Tibial nerve (tissue), 4 donors: ENCODE measurements around the gene MYH14. TPM values are rescaled to one million over a fixed set of nuclear protein-coding genes. Genes with fewer than 3 reads are reported as not detected.
A peak's percentile ranks its signal among the peaks of the same experiment; 100 is the strongest.

ENCODE experiments used
- DNase-seq, 2 donors: peaks; one replicate each; pipeline ENCODE4 v3.0.0-alpha.2; 2019; ENCODE audit warnings: low spot score in 2 of 2
- H3K27ac ChIP-seq, 4 donors: fragments of 200-600 bp; sonication (generic) in 3 of 4; one replicate each; pipeline ENCODE4 v1.5.1; 2017 to 2019; ENCODE audit warnings: mild to moderate bottlenecking in 1 of 4
- H3K27me3 ChIP-seq, 2 donors: fragments of 200-600 bp; sonication (generic) in 1 of 2; one replicate each; pipeline versions ENCODE4 v1.5.1 to v1.6.0; 2017 to 2019
- H3K36me3 ChIP-seq, 3 donors: fragments of 200-600 bp; sonication (generic); one replicate each; pipeline ENCODE4 v1.5.1; 2018 to 2019
- H3K4me1 ChIP-seq, 4 donors: fragments of 200-600 bp; sonication (generic) in 3 of 4; one replicate each; pipeline ENCODE4 v1.5.1; 2017 to 2019
- H3K4me3 ChIP-seq, 4 donors: fragments of 200-600 bp; sonication (generic) in 3 of 4; one replicate each; pipeline ENCODE4 v1.5.1; 2017 to 2019; ENCODE audit warnings: mild to moderate bottlenecking in 1 of 4, moderate library complexity in 1 of 4
- H3K9me3 ChIP-seq, 4 donors: fragments of 200-600 bp; sonication (generic) in 3 of 4; one replicate each; pipeline ENCODE4 v1.5.1; 2017 to 2019
- CTCF ChIP-seq, 5 experiments: fragments of 200-600 bp in 3 of 5; fragments of 450-650 bp in 2 of 5; sonication (generic) in 3 of 5; IDR thresholded peaks; one replicate each; pipeline ENCODE4 v1.5.1; 2016 to 2019; ENCODE audit warnings: antibody characterized with exemption in 5 of 5, mild to moderate bottlenecking in 3 of 5, moderate library complexity in 2 of 5
- EP300 ChIP-seq, 2 donors: sonication (generic); formaldehyde crosslinking; IDR thresholded peaks; one replicate each; pipeline ENCODE4 v1.6.1; 2017; ENCODE audit warnings: antibody characterized with exemption in 2 of 2, mild to moderate bottlenecking in 1 of 2
- POLR2A ChIP-seq, 2 donors: fragments of 450-650 bp; IDR thresholded peaks; one replicate each; pipeline ENCODE4 v1.6.1; 2017; ENCODE audit warnings: antibody characterized with exemption in 2 of 2, mild to moderate bottlenecking in 2 of 2, moderate library complexity in 2 of 2
- WGBS, 2 donors: methylation state at CpG; one replicate each; pipeline ENCODE4 v1.1.5; 2018; 5-methylcytosine and 5-hydroxymethylcytosine counted together
- total RNA-seq, 4 donors: library from RNA; depleted of rRNA; stranded (reverse); fragments of >200 nt; gene quantifications; one replicate each; pipeline ENCODE4 v1.1.0, GENCODE V29; 2016

Gene MYH14
- total RNA-seq, 4 donors from 2014 or later, result 12.9 to 30.3 (median 15.3) TPM

GRCh38 chr19:50255115-50255514 lies 51.7 kb downstream of the MYH14 start:
- Histone ChIP-seq H3K27ac (no peak overlapping the region), H3K4me3 (no peak overlapping the region), H3K9me3 (peaks cover 0 to 25% (median 2%) of the 10 kb centered on the region in 4 donors), H3K27me3 (no peaks in the 10 kb centered on the region), H3K36me3 (peaks cover 0 to 84% (median 2%) of the 10 kb centered on the region in 3 donors), H3K4me1 (no peaks in the 10 kb centered on the region)
- TF ChIP-seq EP300 (IDR thresholded peaks at IDR 0.05), result no peak
- no peak for TF ChIP-seq CTCF (IDR thresholded peaks at IDR 0.05)
- TF ChIP-seq POLR2A (IDR thresholded peaks at IDR 0.05), result no peak
- WGBS, 2 donors, result 79 to 83% methylated on average over 5 of the region's 5 CpGs
- DNase-seq, result no peak

- 88 to 96% methylated on average over 10 of the region's 10 CpGs for whole genome bisulfite sequencing, 2 donors
- peaks cover 0 to 24% (median 2%) of the 10 kb centered on the region in 4 donors for H3K9me3 ChIP-seq
- no peak for DNase-seq
- no peak overlapping the region for H3K4me3 ChIP-seq
- H3K27ac ChIP-seq, result no peak overlapping the region
- H3K27me3 ChIP-seq, result no peaks in the 10 kb centered on the region
- TF ChIP-seq CTCF (IDR thresholded peaks at IDR 0.05), result no peak
- no peak for TF ChIP-seq POLR2A (IDR thresholded peaks at IDR 0.05)
- no peak for TF ChIP-seq EP300 (IDR thresholded peaks at IDR 0.05)
- H3K36me3 ChIP-seq, result peaks cover 0 to 81% (median 2%) of the 10 kb centered on the region in 3 donors
- H3K4me1 ChIP-seq, result no peaks in the 10 kb centered on the region
These were observed 53.7 kb downstream of the MYH14 start for GRCh38 chr19:50257141-50257540.

- Histone ChIP-seq H3K9me3 (peaks cover 0 to 8% (median 0%) of the 10 kb centered on the region in 4 donors), H3K27ac (no peak overlapping the region), H3K4me3 (no peak overlapping the region), H3K36me3 (peaks cover 0 to 78% (median 0%) of the 10 kb centered on the region in 3 donors), H3K27me3 (no peaks in the 10 kb centered on the region), H3K4me1 (no peaks in the 10 kb centered on the region)
- WGBS, 2 donors, result 54 to 61% methylated on average over 25 of the region's 25 CpGs
- DNase-seq, result no peak
- peak in 4 of 5 experiments; percentile 26 to 55 (median 31) for TF ChIP-seq CTCF (IDR thresholded peaks at IDR 0.05)
- no peak for TF ChIP-seq EP300 (IDR thresholded peaks at IDR 0.05)
These were observed 55.5 kb downstream of the MYH14 start for GRCh38 chr19:50258918-50259372.

GRCh38 chr19:50261446-50261970 lies 58.1 kb downstream of the MYH14 start:
- H3K4me3 ChIP-seq, result no peak overlapping the region
- no peaks in the 10 kb centered on the region for H3K9me3 ChIP-seq
- H3K27ac ChIP-seq, result no peak overlapping the region
- 90 to 100% methylated on average over 2 to 11 of the region's 16 CpGs for WGBS, 2 donors
- TF ChIP-seq CTCF (IDR thresholded peaks at IDR 0.05) (no peak), POLR2A (IDR thresholded peaks at IDR 0.05) (no peak), EP300 (IDR thresholded peaks at IDR 0.05) (no peak)
- no peaks in the 10 kb centered on the region for H3K27me3 ChIP-seq
- no peaks in the 10 kb centered on the region for H3K4me1 ChIP-seq
- no peak for DNase-seq
- peaks cover 0 to 80% (median 0%) of the 10 kb centered on the region in 3 donors for H3K36me3 ChIP-seq

- no peaks in the 10 kb centered on the region for H3K4me1 ChIP-seq
- H3K36me3 ChIP-seq, result peaks cover 0 to 76% (median 0%) of the 10 kb centered on the region in 3 donors
- no peak overlapping the region for H3K4me3 ChIP-seq
- no peaks in the 10 kb centered on the region for H3K27me3 ChIP-seq
- no peak overlapping the region for H3K27ac ChIP-seq
- TF ChIP-seq CTCF (IDR thresholded peaks at IDR 0.05) (no peak), EP300 (IDR thresholded peaks at IDR 0.05) (no peak), POLR2A (IDR thresholded peaks at IDR 0.05) (no peak)
- H3K9me3 ChIP-seq, result no peaks in the 10 kb centered on the region
- no peak for DNase-seq
- WGBS, 2 donors, result 86 to 87% methylated on average over 8 of the region's 8 CpGs
These were observed 59.8 kb downstream of the MYH14 start for GRCh38 chr19:50263176-50263575.
